Midbrain (tissue), 1 donor: ENCODE data around the gene UMODL1.
A peak's percentile ranks its signal among the peaks of the same experiment; 100 is the strongest.

ENCODE experiments used
- DNase-seq: peaks from one replicate; lab custom pipeline; 2025; lab: John Stamatoyannopoulos, UW

Gene UMODL1

GRCh38 chr21:42149656-42150473 is 78.7 kb downstream of the UMODL1 start:
- no peak for DNase-seq

DNA sequence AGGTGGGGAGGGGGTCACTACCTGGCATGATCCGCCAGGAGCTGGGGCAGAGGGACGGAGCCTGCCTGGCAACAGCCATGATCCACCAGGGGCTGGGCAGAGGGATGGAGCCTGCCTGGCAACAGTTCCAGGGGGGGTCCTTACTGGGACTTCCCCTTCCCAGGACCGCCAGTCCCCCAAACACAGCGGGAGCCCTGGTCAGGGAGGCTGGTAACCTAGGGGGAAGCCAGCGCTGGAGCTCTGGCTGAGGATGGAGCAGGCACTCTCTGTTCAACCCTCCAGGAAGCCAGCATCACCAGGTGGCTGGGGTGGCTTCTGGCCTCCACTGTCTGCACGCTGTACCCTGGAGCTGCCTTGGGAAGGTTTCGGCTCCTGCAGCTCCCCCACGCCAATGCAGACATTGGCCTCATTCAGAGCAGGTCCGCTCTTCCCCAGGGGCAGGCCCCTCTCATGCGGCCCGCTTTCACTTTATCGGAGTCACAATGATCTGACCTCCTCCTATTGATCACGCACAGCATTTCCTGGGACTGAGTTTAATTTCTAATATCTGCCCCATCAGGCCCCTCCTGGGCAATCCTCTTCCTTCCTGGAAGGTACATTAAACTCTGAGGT is 79.5 kb downstream of the UMODL1 start:
- DNase-seq, result no peak

- DNase-seq, result no peak
Measured at GRCh38 chr21:42151148-42151947, 80.2 kb downstream of the UMODL1 start.

DNA sequence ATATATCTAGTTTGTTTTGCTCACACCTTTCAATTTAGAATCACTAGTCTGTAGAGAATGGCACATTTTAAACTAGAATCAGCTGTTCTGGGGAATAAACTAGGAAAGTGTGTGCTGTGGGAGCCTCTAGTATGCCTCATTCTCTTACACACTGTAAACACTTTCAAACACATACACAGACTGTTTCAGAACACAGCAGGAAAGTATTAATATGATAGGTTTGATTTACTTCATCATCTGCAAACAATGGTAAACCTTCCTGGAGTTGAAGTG is 80.8 kb downstream of the UMODL1 start:
- DNase-seq, result no peak

DNA sequence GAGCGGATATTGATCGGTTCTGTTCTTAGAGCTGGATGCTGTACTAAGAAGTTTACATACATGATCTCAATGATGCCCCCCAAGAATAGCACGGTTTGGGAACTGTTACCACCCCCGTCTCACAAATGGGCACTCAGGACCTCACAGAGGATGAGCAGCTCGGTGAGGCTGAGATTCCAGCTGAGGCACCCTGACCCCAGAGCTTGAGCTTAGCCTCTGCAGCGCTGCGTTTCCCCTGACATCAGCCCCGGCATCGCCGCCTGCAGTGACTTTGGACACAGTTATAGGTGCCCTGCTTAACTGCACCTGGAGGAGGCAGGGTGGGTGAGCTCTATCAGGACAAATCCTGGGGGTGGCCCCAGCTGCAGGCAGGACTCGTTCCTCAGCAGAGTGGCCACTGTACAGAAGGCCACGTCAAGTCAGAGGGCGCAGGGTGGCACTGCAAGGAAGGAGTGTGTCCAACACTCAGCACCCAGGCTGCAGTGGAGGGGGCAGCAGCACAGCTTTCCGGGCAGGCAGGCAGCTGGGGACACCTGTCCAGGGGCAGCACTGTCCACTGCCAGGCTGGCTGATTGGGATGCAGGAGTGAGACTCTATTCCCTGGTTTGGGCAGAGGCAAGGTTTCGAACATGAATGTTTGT is 82.0 kb downstream of the UMODL1 start:
- DNase-seq, result no peak

GRCh38 chr21:42153746-42154145 is 82.6 kb downstream of the UMODL1 start:
- no peak for DNase-seq

DNA sequence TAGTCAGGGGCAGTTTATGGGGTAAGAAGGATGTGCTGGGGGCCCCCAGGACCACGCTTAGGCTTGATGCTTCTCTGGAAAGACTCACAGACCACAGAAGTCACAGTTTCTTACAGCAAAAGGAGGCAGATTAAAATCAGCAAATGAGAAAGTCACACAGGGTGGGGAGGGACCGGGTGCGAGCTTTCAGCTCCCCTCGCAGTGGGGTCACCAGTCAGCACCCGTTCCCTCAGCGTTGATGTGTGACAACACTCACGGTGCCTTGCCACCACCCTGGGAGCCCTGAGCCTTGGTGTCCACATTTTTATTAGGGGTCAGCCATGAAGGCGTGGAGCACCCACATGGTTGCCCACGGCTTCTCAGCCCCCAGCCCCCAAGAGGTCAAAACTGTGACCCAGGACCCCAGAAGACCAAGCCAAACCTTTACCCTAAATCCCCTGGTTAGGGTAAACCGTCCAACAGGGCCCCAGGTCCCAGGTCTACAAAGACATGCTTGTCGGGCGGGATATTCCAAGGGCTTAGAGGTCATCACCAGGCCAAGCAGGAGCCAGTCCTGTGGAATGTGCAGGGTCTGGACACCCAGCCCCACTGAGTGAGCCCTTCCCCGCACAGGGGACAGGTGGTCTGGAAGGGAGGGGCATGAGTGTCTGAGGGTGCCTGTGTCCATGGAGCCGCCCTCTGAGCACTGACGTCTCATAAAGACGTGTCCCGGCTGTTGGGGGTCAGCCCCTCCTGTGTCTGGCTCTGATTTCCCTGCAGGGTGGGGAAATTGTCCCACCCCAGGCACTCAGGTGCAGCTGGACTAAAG is 83.3 kb downstream of the UMODL1 start:
- no peak for DNase-seq

DNA sequence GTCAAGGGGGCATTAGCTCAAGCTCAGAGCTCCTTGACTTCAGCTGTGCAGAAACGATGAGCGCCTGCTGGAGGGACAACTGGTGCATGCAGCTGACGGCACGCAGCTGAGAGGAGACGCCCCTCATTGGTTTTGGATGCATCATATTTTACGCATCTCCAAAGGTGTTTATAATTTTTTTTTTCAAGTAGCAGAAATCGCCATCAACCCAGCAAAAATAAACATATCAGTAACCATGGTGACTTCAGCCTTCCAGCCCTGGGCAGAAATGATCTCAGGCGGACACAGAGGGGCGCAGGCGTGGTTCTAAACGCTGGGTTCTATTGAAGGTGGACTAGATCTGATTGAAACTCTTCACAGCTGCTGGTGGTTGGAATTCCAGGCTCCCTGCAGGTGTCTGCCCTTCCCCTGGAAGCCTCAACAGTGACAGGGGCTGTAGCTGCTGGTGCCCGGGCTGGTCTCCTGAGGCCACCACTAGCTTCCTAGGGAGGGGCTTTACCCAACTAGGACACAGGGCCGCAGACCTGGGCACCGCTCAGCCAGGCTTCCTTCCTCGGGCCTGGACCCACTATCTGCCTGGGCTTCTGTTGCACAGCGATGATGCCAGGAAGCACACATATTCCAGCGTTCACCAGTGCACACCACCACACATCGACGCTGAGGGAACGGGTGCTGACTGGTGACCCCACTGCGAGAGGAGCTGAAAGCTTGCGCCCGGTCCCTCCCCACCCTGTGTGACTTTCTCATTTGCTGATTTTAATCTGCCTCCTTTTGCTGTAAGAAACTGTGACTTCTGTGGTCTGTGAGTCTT is 84.1 kb downstream of the UMODL1 start:
- no peak for DNase-seq

DNA sequence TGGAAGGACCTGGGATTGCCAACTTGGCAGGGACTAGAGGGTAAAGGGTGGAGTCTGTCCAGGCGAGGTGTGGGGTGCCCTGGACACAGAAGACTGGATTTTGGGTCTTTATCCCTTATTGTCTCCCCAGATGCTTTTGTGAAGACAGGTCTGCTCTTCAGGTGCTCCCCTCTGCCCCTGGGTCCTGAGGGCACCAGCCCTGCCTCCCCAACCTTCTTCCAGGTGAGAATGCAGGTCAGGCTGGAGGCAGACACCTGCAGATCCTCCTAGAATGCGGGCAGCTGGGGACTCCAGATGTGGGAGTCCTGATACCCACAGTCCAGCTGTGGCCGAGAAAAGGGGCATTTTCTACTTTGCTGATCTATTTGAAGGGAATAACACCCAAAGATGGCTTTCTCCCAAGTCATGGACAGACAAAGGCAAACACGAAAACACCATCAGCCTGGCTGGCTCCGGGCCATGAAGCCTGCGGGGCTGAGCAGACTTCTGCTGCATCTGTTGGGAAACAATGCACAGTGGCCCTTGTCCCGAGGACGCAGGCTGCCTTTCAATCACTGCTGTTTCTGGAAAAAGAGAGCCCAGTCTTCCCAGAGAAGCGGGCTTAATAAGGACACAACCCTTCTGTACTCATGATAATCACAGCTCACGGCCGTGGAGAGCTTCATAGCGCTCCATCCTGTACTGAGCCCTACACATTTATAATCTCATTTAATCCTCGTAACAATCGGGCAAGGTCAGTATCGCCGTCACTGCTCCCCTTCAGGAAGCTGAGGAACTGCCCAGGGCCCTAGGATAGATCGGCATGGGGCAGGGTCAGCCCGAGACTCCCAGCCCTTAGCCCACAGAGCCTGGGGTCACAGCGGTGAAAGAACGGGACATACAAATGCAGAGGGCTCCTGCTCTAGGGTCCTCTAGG is 85.8 kb downstream of the UMODL1 start:
- peak; percentile 95 for DNase-seq

- DNase-seq, result no peak
Measured at GRCh38 chr21:42157606-42158310, 86.6 kb downstream of the UMODL1 start.

- DNase-seq, result no peak
Measured at GRCh38 chr21:42158846-42159245, 87.7 kb downstream of the UMODL1 start.

DNA sequence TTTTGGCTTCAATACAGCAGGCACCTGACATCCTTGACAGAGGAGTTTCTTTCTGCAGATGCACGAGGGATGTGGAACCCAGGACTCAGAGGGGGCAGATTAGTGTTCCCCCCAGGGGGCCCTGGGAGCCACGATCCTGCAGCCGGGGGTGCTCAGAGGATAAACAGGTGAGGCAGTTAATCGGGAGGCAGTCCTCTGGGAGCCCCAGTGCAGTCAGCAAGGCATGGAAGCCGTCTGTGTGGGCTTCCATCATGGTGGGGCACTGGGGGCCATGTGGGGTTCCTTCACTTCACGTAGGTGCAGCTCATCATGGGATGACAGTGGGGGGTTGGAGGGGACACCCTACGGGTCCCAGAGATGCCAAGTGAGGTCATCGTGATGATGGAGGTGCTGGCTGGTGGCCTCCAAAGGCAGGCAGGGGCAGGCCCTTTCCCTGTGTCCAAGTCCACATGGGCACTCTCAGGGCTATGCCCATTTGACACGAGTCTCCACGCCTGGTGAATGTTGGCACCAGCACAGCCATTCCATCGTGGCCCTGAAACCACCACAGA is 88.5 kb downstream of the UMODL1 start:
- DNase-seq, result no peak

- DNase-seq, result no peak
Measured at GRCh38 chr21:42160111-42160721, 89.1 kb downstream of the UMODL1 start.

DNA sequence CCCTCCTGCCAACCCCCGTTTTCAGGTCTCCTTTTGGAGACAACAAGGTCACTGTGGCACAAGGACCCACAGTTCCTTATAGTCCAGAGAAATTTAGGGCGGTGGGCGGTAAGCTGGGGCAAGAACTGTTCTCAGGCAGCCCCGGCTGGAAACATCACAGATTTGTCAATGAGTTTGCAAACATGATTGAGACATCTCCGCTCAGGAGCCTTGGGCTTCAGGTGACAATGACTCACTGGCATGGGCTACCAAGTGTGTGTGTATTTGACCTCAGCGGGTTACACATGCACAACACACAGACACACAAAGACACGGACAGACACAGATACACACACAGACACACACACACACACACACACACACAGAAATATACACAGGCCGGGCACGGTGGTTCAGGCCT is 89.6 kb downstream of the UMODL1 start:
- no peak for DNase-seq

- DNase-seq, result no peak
Measured at GRCh38 chr21:42161401-42161955, 90.4 kb downstream of the UMODL1 start.

- no peak for DNase-seq
Measured at GRCh38 chr21:42161956-42162681, 91.0 kb downstream of the UMODL1 start.

DNA sequence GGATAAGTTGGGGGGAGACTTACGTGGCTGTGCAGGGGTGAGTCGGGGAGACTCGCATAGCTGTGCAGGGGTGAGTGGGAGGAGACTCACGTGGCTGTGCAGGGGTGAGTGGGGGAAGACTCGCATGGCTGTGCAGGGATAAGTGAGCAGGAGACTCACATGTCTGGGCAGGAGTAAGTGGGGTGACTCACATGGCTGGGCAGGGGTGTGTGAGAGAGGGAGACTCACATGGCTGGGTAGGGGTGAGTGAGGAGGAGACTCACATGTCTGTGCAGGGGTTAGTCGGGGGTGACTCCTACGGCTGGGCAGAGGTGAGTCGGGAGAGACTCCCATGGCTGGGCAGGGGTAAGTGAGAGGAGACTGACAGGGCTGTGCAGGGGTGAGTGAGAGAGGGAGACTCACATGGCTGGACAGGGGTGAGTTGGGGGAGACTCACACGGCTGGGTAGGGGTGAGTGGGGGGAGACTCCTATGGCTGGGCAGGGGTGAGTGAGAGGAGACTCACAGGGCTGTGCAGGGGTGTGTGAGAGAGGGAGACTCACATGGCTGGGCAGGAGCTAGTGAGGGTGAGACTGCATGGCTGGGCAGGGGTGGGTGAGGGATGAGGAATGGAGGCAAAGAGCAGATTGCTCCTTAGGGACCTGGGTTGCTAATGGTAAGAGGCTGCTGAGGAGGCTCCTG is 91.9 kb downstream of the UMODL1 start:
- DNase-seq, result no peak
